Activated naive CD4-positive, alpha-beta T cell treated with Interleukin-2 at 50 U/mL for 16 hours (primary cell): ENCODE measurements around the gene RPL21.

Experiments
- DNase-seq: peaks from one replicate; pipeline ENCODE4 v3.0.0-alpha.2; 2020

RPL21 gene

DNA sequence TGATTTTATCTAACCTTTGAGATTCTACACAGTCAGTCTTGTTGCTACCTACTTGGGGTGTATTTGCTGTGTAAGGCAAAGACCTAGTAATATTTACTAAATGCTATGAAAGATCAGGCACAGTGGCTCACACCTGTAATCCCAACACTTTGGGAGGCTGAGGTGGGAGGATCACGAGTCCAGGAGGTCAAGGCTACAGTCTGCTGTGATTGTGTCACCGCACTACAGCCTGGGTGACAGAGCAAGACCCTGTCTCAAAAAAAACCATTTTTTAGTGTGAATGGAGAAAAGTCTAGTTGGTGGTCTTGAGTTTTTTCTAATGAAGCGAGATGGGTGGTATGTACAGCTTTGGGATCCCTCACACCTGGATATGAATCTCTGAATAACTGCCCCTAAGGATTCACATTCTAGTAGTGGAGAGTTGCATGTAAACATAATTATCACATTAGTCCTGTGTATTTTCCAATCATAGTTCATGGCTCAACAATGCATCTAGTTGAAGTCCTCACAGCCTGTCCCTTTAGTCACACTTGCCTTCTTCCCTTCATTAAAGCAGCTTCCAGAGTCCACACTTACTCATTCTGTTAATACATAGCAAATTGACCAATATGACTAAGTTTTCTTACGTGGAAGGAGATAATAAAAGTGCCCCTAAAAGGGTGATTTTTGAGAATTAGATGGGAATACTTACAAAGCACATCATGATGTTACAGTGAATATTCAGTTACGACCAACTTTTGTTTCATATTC is 7.5 kb downstream of the RPL21 start:
- DNase-seq: no peak

DNA sequence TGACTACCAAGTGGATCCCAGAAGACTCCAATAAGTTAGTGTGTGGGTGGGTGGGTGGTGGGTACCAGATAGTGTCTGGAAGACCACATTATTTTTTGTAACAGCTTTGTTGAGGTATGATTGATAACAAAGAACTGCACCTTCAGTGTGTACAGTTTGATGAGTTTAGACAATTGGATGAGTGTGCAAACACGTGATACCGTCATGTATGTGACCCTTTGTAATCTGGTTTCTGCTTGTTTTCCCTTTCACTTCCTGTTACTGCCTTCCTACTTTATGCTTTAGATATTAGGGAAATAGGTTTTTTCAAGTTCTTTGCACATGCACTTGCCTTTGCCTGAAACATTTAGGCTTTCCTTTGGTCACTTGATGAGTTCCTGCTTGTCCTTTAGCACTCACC is 8.5 kb downstream of the RPL21 start:
- DNase-seq: no peak

DNA sequence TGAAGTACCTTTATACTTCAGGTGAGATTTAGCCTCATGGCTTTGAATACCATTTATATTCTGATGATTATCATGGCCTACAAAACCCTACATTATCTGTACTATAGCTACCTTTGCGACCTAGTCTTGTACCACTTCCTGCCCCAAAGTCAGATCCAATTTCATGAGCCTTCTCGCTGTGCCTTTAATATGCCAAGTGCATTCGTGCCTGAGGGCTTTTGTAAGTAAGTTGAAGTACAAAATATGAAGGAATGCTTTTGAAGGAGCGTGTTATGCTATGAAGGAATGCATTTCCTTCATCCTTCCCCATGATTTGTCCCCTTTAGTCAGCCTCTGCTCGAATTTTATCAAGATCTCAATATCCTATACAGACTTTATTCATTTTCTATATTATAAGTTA is 10.0 kb downstream of the RPL21 start:
- DNase-seq: no peak

DNA sequence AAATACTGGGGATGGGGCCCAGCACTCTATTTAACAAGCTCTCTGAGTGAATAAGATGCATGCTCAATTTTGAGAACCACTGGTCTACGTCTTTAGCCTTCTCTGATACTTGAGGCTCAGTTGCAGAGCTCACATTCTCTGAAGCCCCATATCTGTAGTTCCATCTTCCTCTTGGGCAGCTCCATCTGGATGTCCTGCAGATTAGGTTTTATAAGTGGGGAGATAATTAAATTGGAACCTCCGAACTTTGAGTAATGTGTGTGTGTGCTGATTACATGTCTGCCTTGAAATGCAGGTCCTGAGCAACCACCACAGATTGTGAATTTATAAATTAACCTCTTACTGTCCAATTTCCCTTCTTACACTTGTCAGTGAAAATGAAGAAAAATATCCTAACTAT is 12.1 kb downstream of the RPL21 start:
- DNase-seq: no peak

DNA sequence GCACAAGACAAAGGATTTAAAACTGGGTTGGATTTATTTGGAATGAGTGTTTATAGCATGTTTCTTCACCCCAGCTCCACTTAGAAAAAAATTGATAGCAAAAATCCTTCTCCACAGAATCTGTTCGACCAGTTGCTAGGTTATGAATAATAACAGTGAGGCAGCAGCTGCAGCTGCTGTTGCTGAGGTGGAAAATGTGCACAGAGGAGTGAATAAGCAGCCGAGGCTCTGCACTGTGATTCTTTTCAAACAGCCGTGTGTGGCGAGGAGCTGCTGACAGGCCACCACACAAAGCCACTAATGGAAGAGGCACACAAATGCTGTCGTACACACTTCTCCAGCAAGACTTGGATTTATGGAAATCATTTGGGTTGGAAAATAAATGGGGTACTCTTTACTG is 12.8 kb downstream of the RPL21 start:
- DNase-seq: no peak

DNA sequence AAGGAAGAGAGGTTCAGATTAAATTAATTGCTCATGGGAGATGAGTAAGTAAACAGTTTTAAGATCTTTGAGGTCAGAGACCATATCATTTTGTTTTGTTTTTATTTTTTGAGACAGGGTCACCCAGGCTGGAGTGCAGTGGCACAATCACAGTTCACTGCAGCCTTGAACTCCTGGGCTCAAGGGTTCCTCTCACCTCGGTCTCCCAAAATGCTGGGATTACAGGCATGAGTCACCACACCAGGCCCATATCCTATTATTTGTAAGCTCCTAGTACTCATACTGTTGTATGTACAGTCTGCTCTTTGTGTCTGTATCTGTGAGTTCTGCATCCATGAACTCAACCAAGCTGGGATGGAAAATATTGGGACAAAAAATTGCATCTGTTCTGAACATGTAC is 13.3 kb downstream of the RPL21 start:
- DNase-seq: no peak

DNA sequence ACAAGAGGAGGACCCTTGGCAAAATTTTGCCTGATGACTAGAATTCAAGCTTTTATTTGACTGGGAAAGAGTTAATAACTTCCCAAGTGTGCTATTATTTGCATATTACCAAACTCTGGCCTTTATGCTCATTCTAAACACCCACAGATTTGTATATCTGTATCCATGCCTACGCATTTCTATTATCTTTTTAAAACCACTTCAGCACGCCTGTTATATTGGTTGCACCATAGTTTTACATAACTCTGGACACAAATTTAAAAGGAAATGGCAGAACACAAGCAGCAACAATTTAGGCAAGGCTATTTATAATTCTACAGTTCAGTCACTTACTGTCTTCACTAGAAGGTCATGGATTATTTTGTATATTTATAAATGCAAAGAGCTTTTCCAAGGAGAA is 15.6 kb downstream of the RPL21 start:
- DNase-seq: no peak

DNA sequence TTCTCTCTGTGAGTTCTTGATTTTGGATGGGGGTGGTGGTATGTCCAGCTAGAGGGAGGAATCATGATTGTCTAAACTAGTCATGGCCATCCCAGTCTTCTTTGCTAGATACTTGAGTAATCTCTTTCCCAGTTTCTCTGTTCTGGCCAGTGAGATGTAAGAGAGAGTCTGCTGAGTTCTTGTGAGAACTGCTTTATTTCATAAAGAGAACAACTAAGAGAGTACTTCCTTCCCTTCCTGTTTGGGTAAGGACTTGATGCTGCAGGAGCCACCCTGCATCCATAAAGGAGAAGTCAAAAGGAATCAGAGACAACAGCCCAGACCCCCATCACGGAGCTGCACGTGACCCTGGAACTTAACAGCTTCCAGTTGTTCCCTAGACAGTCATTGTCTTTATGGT is 16.2 kb downstream of the RPL21 start:
- no peak for DNase-seq

DNA sequence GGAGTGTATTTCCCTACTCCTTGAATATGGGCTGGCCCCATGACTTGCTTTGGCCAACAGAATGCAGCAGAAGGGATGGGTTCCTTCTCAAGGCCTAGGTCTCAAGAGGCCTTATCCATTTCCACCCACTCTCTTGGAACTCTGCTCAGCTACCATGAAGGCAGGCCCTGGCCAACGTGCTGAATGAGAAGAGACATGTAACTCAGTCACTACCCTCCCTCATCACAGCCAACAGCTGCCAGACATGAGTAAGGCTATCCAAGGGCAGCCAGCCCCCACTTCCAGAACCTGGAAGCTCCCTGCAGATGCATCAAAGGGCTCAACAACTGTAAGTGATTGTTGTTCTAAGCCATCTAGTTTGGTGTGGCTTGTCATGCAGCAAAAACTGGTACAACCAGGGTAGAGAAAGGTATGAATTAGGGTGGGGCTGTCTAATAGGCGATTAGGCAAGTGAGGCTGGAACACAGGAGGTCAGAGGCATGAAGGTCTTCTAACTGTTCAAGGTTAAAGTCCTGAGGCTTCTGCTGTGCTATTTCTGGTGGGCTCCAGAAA is 17.8 kb downstream of the RPL21 start:
- no peak for DNase-seq

DNA sequence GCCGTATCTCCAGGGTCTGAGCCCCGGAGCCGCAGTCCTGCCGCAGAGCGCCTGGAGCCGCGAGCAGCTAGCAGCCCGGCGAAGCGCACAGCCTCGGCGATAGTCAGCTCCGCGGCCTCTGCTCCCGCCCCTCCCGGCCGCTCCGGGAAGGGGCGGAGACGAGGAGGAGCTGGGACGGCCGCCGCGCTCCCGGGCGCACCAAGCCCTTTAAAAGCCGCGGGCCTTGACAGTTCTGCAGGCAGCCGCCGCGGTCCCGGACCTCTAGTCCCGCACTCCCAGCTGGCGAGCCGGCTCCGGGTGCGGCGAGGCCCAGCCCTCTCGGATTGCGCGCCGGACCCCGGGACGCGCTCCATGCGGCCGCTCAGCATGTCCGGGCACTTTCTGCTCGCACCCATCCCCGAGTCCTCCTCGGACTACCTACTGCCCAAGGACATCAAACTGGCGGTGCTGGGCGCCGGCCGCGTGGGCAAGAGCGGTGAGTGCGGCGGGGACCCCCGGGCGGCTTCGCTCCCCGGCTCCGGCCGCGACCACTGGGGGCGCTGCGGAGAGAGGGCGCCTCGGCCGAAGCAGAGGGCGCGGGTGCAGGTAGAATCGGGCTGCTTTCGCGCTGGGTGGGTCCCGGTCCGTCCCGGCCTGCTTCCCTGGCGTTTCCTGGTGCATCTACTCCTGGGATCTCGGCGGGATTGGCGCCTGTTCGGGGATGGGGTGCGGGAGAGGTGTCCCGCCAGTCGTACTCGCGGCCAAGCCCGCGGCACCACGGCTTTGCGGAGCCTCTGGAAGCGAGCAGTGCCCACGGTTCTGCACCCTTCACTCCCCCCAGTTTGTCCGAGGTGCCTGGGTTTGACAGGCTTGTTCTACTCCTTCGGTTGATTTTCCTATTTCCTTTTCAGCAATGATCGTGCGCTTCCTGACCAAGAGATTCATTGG is 19.5 kb downstream of the RPL21 start, which contains the start of gene RASL11A:
Gene RASL11A, plus strand, starts transcription at position 237 of the 927 bp plus-strand sequence. Its CDS starts 115 bp downstream, at position 352.
- peak; percentile 75 for DNase-seq

DNA sequence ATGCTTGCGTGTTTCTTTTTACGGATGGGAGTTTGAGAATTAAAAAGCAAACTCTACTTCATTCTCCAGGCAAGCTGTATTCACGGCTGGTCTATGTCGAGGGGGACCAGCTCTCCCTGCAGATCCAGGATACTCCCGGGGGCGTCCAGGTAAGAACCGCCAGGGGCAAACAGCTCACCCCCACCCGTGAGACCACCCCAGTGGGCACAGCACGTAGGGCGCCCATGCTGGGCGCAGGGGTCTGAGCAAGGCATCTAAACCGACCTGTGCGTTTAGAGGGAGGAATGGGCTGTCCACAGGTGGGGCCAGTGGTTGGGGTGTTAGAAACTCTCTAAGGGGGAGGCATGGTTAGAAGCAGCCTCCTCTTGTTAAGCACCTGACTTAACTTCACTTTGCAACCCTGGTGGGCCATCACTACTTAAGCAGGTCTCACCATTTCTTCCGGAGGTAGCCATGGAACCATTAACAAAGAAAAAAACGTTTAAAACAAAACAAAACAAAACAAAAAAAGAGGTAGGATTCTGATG is 20.3 kb downstream of the RPL21 start:
- no peak for DNase-seq

DNA sequence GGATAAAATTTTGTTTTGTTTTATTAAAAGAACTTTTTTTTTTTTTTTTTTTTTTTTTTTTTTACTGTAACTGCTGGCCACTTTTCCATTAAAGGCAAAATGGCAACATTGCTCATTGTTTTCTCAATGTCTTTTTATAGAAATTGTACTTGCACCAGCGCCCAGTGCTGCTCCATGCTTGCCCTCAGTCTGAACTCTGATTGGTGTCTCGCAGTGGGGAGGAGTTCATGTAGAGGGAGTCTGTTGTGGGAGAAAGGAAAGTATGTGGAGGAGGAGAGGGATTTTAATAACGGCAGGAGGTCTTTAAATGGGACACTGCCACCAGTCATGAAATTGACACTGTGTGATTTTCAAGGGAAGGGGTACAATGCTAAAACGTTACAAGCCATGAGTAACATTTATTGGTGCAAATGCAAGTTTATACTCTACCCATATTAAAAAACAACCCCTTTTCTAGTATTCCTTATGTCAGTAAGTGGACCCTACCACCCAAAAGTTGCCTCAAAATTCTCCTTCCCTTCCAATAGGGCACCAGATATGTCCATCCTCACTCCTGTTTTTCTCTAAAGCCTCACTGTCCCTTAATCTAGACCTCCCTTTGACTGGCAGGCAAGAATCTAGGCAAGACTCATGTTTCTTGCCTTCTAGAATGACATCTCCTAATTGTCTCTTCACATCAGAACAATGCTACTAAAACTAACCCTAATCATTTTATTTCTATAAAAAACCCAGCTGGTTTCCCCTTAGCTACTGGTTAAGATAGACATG is 22.5 kb downstream of the RPL21 start:
- no peak for DNase-seq

DNA sequence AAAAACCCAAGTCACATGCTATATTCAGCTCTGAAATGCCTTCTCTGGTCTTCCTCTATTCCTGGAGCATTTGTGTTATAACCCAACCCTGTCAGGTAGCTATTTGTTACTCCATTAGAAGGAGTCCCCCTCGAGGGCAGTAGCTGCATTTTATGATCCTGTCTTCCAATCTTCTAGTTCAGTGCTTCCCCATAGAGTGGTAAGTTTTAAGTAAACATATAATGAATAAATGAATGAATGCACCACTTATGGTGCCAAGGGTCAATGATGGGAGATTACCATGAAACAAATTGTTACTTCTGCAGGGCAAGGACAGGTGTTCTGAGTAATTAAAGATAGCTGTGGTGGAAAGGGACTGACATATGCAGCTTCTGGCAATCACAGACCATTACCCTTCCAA is 23.3 kb downstream of the RPL21 start:
- DNase-seq: no peak

DNA sequence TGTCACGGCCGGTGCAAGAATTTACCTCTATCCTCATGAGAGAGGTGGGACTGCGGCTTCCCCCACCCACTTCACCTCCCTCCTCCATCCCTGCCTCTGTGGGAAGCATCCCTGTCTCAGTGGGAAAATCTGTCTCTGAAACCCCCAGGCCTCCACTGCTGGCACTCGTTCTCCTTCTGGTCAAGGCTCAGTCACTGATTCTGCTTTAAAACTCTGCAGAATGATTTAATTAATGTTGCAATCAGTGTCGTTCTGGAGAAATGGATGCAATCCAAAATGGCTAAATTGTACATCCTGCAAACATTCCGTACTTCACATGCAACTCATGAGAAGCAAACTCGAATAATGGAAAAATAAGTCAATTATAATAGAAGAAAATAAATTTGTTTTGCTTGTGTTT is 24.8 kb downstream of the RPL21 start:
- DNase-seq: no peak

DNA sequence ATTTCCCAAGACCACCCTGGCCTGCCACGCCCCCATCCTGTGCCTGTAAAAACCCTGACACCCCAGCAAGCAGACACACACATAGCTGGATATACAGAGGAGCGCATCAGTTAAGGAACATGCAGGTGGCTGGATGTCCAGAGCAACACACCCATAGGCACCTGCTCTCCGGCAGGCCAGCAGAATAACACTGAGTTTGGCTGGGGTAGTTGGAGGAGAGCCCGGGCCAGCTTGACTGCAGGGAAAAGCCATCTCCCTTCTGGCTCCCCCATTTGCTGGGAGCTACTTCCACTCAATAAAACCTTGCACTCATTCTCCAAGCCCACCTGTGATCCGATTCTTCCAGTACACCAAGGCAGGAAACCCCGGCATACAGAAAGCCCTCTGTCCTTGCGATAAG is 28.1 kb downstream of the RPL21 start:
- DNase-seq: no peak

DNA sequence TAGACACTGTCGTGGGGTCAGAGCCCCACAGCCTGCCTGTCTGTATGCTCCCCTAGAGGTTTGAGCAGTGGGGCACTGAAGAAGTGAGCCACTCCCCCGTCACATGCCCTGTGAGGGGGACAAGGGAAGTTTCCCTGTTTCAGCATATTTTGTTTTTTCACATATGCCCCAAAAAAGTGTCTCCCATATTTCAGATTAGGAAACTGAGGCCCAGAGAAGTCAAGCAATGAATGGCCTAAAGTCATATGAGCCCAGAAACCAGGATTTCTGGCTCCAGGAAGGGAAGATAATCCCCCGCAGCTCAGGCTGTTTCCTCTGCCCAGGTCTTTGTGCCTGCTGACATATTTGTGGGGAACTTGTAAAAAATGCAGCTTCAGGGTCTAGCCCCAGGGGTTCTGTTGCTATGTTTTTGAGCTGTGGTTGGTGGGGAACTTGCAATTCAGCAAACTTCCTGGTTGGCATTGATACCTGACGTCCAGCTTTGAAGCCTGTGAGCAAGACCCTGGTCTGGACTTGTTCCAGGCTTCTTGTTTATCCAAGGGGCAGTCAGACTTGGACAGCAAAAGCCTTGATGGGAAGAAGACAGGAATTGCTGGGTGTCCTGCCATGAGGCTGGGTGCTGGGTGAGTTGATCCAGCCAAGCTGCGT is 28.8 kb downstream of the RPL21 start:
- no peak for DNase-seq

DNA sequence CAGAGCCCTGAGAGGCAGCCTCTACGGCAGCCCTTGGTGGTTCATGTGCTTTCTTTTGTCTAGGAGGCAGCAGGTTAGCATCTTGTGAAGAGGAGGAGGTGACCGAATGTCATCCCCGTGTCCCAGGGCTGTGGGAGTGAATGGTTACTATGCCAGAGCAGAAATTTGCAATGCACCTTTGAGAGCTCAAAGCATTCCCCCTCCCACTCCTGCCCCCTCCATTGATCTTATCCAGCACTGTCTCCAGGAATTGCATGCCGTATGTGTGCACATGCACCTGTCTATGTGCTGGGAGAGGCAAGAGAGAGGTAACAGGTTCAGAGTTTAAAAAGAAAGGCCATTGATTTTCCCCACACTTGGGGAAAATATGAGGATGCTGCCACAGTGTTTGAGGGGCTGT is 29.5 kb downstream of the RPL21 start:
- DNase-seq: no peak

DNA sequence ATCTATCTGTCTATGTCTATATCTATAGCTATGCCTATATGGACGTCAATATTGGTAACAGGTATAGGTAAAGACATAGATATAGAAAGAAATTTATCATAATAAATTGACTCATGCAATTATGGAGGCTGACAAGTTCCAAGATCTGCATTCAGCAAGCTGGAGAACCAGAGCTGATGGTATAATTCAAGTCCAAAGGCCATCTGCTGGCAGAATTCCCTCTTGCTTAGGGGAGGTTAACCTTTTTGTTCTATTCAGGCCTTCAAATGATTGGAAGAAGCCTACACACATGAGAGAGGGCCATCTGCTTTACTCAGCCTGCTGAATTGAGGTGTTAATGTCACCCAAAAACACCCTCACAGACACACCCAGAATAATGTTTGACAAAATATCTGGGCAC is 30.1 kb downstream of the RPL21 start:
- DNase-seq: no peak

DNA sequence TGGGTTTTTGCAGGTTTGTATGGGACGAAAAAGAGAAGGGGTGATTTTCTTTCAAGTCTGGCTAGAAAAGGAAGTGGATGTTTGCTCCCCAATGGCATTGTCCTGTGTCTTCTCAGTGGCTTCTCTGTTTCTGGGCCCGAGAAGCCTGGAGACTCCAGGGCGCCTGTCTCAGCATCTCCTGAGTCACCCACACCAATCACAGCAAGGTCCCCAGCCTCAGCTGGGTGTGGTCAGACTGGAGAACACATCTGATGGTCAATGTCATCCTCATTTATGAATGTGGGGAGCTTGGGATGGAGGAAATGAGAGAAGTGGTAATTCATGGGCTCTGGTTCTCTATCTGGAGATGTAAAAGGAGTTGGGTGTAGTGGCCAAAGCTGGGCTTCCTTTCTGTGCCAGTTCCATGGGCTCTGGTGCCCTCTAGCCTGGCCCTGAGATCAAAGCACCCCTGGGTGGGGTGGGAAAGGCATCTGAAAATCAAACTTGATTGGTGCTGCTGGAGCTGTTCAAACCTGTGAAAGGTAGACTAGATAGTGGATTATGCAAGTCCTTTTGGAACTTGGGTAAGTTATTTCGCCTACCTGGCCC is 32.6 kb downstream of the RPL21 start:
- peak; percentile 8 for DNase-seq

DNA sequence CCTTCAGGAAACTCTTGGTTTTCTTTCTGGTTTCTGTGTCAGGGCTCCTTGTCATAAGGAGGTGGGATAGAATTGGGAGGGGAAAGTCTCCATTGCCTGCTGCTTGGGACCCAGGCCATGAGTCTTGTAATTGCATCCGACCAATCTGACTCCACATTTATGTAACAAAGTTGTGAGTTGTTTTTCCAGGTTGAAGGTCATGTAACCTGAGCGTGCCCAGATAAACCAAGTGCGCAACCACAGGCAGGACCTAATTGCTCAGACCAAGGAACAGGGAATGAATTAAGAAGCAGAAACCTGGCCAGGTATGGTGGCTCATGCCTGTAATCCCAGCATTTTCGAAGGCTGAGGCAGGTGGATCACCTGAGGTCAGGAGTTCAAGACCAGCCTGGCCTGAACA is 37.0 kb downstream of the RPL21 start:
- no peak for DNase-seq

DNA sequence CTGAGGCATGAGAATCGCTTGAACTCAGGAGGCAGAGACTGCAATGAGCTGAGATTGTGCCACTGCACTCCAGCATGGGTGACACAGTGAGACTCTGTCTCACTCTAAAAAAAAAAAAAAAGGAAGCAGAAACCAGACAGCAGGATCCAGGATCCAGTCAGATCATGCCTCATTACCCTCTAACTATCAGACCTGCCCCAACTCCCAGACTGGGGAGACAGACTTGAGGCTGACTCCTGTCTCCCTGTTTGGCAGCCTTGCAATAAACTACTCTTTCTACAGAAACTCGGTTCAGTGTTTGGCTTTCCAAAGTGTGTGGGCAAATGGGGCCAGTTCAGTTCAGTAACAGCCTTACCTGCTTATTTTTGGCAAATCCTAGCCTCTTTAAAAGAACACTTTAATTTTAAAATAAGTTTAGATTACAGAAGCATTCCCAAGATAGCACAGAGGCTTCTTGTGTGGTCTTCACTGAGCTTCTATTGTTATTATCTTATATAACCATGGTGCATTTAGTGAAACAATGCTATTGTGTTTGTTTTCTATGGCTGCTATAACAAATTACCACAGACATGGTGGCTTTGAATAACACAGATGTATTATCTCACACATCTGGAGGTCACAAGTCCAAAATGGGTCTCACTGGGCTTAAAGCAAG is 37.8 kb downstream of the RPL21 start:
- DNase-seq: no peak
